Measurements from ENCODE around the gene BMPR2.
"Not testable (repeated sequence)": the region's sequence is repeated elsewhere in the genome, so short reads cannot be mapped to it uniquely, and the experiment has no call there.

The BMPR2 gene

GRCh38 chr2:202541137-202541536, 165.0 kb downstream of the BMPR2 start:
- Histone ChIP-seq H3K4me1 (ENCODE audit: insufficient read depth, insufficient read length) (no peaks in the 10 kb centered on the region), H3K9ac (ENCODE audit: insufficient read length, low read depth) (no peak overlapping the region), H3K9me3 (ENCODE audit: insufficient read depth, low read length) (no peaks in the 10 kb centered on the region), H3K36me3 (ENCODE audit: insufficient read depth, insufficient read length, low read length) (peaks cover 21% of the 10 kb centered on the region), H3K27me3 (ENCODE audit: insufficient read depth, insufficient read length) (no peaks in the 10 kb centered on the region), H3K4me3 (ENCODE audit: insufficient read length, low read depth) (no peak overlapping the region)
- TF ChIP-seq YY1 (IDR thresholded peaks at IDR 0.05; ENCODE audit: insufficient read depth, insufficient read length): no peak
- no peak for TF ChIP-seq ZNF274 (IDR thresholded peaks at IDR 0.05; ENCODE audit: low read depth, low read length)
- TF ChIP-seq SUZ12 (IDR thresholded peaks at IDR 0.05; ENCODE audit: extremely low read depth, insufficient read depth, insufficient read length): no peak
- no peak for DNase-seq (ENCODE audit: low read depth, low spot score)

DNA sequence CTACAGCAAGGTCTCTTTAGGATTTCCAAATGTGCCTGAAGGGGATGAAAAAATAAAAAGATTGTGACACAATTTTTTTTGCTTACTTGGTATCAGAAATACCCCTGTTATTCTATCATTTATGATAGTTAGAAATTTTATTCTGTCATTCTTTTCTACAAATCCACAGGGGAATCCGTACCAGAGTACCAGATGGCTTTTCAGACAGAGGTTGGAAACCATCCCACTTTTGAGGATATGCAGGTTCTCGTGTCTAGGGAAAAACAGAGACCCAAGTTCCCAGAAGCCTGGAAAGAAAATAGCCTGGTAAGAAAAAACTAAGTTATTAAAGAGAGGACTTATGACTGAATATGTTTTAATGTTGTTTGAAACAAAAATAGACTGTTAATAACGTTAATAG, 166.0 kb downstream of the BMPR2 start:
- no peak for DNase-seq (ENCODE audit: low read depth, low spot score)
- TF ChIP-seq ZNF274 (IDR thresholded peaks at IDR 0.05; ENCODE audit: low read depth, low read length) (no peak), SUZ12 (IDR thresholded peaks at IDR 0.05; ENCODE audit: extremely low read depth, insufficient read depth, insufficient read length) (no peak), YY1 (IDR thresholded peaks at IDR 0.05; ENCODE audit: insufficient read depth, insufficient read length) (no peak)
- Histone ChIP-seq H3K9me3 (ENCODE audit: insufficient read depth, low read length) (no peaks in the 10 kb centered on the region), H3K27me3 (ENCODE audit: insufficient read depth, insufficient read length) (no peaks in the 10 kb centered on the region), H3K4me1 (ENCODE audit: insufficient read depth, insufficient read length) (no peaks in the 10 kb centered on the region), H3K4me3 (ENCODE audit: insufficient read length, low read depth) (no peak overlapping the region), H3K36me3 (ENCODE audit: insufficient read depth, insufficient read length, low read length) (peaks cover 21% of the 10 kb centered on the region), H3K9ac (ENCODE audit: insufficient read length, low read depth) (no peak overlapping the region)

DNA sequence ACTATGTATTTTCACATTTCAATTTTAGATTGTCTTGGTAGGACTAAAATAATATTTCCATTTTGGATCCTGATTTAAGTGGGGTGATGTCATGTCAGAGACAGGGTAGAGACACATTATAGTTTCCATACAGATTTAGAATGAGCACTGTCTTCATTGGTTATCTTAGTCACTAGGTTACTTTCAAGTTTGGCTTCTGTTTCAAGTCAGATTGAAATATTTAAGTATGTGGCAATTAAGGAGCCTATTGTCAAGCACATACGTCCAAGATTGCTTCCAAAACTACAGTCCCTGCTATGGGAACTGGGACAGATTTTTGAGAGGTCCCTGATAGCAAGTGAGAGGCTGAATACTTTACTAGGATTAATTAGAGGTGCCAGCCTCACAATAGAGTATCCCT, 169.4 kb downstream of the BMPR2 start:
- TF ChIP-seq YY1 (IDR thresholded peaks at IDR 0.05; ENCODE audit: insufficient read depth, insufficient read length) (no peak), SUZ12 (IDR thresholded peaks at IDR 0.05; ENCODE audit: extremely low read depth, insufficient read depth, insufficient read length) (no peak), ZNF274 (IDR thresholded peaks at IDR 0.05; ENCODE audit: low read depth, low read length) (no peak)
- H3K4me1 ChIP-seq (ENCODE audit: insufficient read depth, insufficient read length): no peaks in the 10 kb centered on the region
- H3K27me3 ChIP-seq (ENCODE audit: insufficient read depth, insufficient read length): no peaks in the 10 kb centered on the region
- H3K36me3 ChIP-seq (ENCODE audit: insufficient read depth, insufficient read length, low read length): peaks cover 26% of the 10 kb centered on the region
- no peak for DNase-seq (ENCODE audit: low read depth, low spot score)
- no peaks in the 10 kb centered on the region for H3K9me3 ChIP-seq (ENCODE audit: insufficient read depth, low read length)
- no peak overlapping the region for H3K4me3 ChIP-seq (ENCODE audit: insufficient read length, low read depth)
- no peak overlapping the region for H3K9ac ChIP-seq (ENCODE audit: insufficient read length, low read depth)

DNA sequence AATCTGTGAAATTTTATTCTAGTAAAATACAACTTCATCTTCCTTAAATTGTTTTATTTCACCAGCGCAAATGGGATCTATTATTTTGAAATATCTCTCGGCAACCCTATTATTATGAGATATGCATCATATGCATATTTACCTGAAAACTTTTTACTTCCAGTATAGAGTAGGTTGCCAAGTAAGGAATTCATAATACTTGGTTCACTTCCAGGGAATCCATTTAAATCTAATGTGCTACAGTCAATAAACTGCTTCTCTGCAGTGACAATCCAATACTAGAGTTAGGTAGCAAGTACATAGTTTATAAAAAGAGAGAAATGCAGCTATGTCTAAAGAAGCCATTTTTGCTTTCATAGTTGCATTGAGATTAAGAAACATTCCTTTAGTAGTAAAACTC, 169.8 kb downstream of the BMPR2 start:
- Histone ChIP-seq H3K4me1 (ENCODE audit: insufficient read depth, insufficient read length) (no peaks in the 10 kb centered on the region), H3K9me3 (ENCODE audit: insufficient read depth, low read length) (no peaks in the 10 kb centered on the region), H3K9ac (ENCODE audit: insufficient read length, low read depth) (no peak overlapping the region), H3K36me3 (ENCODE audit: insufficient read depth, insufficient read length, low read length) (peaks cover 26% of the 10 kb centered on the region), H3K4me3 (ENCODE audit: insufficient read length, low read depth) (no peak overlapping the region), H3K27me3 (ENCODE audit: insufficient read depth, insufficient read length) (no peaks in the 10 kb centered on the region)
- no peak for DNase-seq (ENCODE audit: low read depth, low spot score)
- TF ChIP-seq YY1 (IDR thresholded peaks at IDR 0.05; ENCODE audit: insufficient read depth, insufficient read length) (no peak), ZNF274 (IDR thresholded peaks at IDR 0.05; ENCODE audit: low read depth, low read length) (no peak), SUZ12 (IDR thresholded peaks at IDR 0.05; ENCODE audit: extremely low read depth, insufficient read depth, insufficient read length) (no peak)

GRCh38 chr2:202546499-202547141, 170.5 kb downstream of the BMPR2 start:
- not testable (repeated sequence) for DNase-seq (ENCODE audit: low read depth, low spot score); H3K4me1 ChIP-seq (ENCODE audit: insufficient read depth, insufficient read length); H3K9ac ChIP-seq (ENCODE audit: insufficient read length, low read depth); H3K27me3 ChIP-seq (ENCODE audit: insufficient read depth, insufficient read length); H3K9me3 ChIP-seq (ENCODE audit: insufficient read depth, low read length); H3K4me3 ChIP-seq (ENCODE audit: insufficient read length, low read depth)
- H3K36me3 ChIP-seq (ENCODE audit: insufficient read depth, insufficient read length, low read length): peaks cover 23% of the 10 kb centered on the region

DNA sequence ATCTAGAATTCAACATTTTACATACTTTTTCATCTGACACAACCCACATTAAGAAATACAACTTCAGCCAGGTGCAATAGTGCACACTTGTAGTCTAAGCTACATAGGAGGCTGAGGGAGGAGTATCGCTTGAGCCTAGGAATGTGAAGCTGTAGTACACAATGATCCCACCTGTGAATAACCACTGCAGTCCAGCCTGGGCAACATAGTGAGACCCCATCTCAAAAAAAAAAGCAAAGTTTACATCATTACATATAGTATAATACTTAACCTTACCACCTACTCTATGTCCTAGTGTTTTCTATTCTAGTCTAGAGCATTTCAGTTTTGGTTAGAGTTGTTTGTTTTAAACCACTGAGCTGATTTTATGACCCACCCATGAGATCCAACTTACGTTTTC, 172.1 kb downstream of the BMPR2 start:
- Histone ChIP-seq H3K4me1 (ENCODE audit: insufficient read depth, insufficient read length) (no peaks in the 10 kb centered on the region), H3K4me3 (ENCODE audit: insufficient read length, low read depth) (no peak overlapping the region)

DNA sequence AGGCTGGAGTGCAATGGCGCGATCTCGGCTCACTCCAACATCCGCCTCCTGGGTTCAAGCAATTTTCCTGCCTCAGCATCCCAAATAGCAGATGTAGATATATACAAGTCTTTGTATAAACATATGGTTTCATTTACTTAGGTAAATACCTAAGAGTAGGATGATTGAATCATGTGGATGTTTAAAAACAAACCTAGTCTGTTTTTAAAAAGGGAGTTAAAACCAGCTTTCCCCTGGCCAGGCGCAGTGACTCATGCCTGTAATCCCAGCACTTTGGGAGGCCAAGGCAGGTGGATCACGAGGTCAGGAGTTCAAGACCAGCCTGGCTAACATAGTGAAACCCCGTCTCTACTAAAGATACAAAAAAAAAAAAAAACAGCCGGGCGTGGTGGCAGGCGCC, 174.9 kb downstream of the BMPR2 start:
- H3K4me1 ChIP-seq (ENCODE audit: insufficient read depth, insufficient read length); H3K27me3 ChIP-seq (ENCODE audit: insufficient read depth, insufficient read length); H3K9me3 ChIP-seq (ENCODE audit: insufficient read depth, low read length); DNase-seq (ENCODE audit: low read depth, low spot score); H3K4me3 ChIP-seq (ENCODE audit: insufficient read length, low read depth); H3K9ac ChIP-seq (ENCODE audit: insufficient read length, low read depth): not testable (repeated sequence)
- H3K36me3 ChIP-seq (ENCODE audit: insufficient read depth, insufficient read length, low read length): peaks cover 33% of the 10 kb centered on the region

More for the DNA sequence above, 172.1 kb downstream of the BMPR2 start:
- no peak for DNase-seq (ENCODE audit: low read depth, low spot score)
- Histone ChIP-seq H3K9me3 (ENCODE audit: insufficient read depth, low read length) (no peaks in the 10 kb centered on the region), H3K27me3 (ENCODE audit: insufficient read depth, insufficient read length) (no peaks in the 10 kb centered on the region), H3K9ac (ENCODE audit: insufficient read length, low read depth) (no peak overlapping the region), H3K36me3 (ENCODE audit: insufficient read depth, insufficient read length, low read length) (peaks cover 17% of the 10 kb centered on the region)
- TF ChIP-seq YY1 (IDR thresholded peaks at IDR 0.05; ENCODE audit: insufficient read depth, insufficient read length): no peak
- no peak for TF ChIP-seq ZNF274 (IDR thresholded peaks at IDR 0.05; ENCODE audit: low read depth, low read length)
- TF ChIP-seq SUZ12 (IDR thresholded peaks at IDR 0.05; ENCODE audit: extremely low read depth, insufficient read depth, insufficient read length): no peak

- peaks cover 47% of the 10 kb centered on the region for H3K36me3 ChIP-seq (ENCODE audit: insufficient read depth, insufficient read length, low read length)
- no peaks in the 10 kb centered on the region for H3K4me1 ChIP-seq (ENCODE audit: insufficient read depth, insufficient read length)
- DNase-seq (ENCODE audit: low read depth, low spot score): no peak
- H3K9ac ChIP-seq (ENCODE audit: insufficient read length, low read depth): no peak overlapping the region
- H3K9me3 ChIP-seq (ENCODE audit: insufficient read depth, low read length): no peaks in the 10 kb centered on the region
- no peak for TF ChIP-seq YY1 (IDR thresholded peaks at IDR 0.05; ENCODE audit: insufficient read depth, insufficient read length)
- H3K27me3 ChIP-seq (ENCODE audit: insufficient read depth, insufficient read length): no peaks in the 10 kb centered on the region
- no peak overlapping the region for H3K4me3 ChIP-seq (ENCODE audit: insufficient read length, low read depth)
Measured at GRCh38 chr2:202555356-202555755, 179.2 kb downstream of the BMPR2 start.
